Sigmoid colon (tissue), 4 donors: ENCODE results near the gene FAM8A1.

Experiments used
- CTCF ChIP-seq, 4 experiments: fragments of 450-650 bp in 3 of 4; fragments of 200-600 bp in 1 of 4; IDR thresholded peaks; one replicate each; pipeline ENCODE4 v1.5.1; 2016 to 2019; ENCODE audit warnings: antibody characterized with exemption in 4 of 4, mild to moderate bottlenecking in 3 of 4, moderate library complexity in 2 of 4
- POLR2A ChIP-seq, 2 donors: fragments of 450-650 bp; IDR thresholded peaks; one replicate each; pipeline ENCODE4 v1.6.1; 2016; ENCODE audit warnings: antibody characterized with exemption in 2 of 2, mild to moderate bottlenecking in 2 of 2, moderate library complexity in 2 of 2
- POLR2AphosphoS5 ChIP-seq, 4 donors: sonication (generic); formaldehyde crosslinking; IDR thresholded peaks; one replicate each; pipeline ENCODE4 v1.6.1; 2017; ENCODE audit warnings: antibody characterized with exemption in 4 of 4

GRCh38 chr6:17650656-17651309, 50.7 kb downstream of the FAM8A1 start:
- TF ChIP-seq CTCF (IDR thresholded peaks at IDR 0.05) (no peak), POLR2A (IDR thresholded peaks at IDR 0.05) (no peak), POLR2AphosphoS5 (IDR thresholded peaks at IDR 0.05) (no peak)
